ENCODE measurements around the gene LAGE3. TPM values are rescaled to one million over a fixed set of nuclear protein-coding genes. Genes with fewer than 3 reads are reported as not detected.

LAGE3 gene
- total RNA-seq, 2 donors from 2014 or later = 29.5 to 34.1 TPM

- no peaks in the 10 kb centered on the region for H3K27me3 ChIP-seq (ENCODE audit: control insufficient read depth, insufficient read depth, low read length, poor library complexity, severe bottlenecking)
- H3K9ac ChIP-seq (ENCODE audit: extremely low read depth, low read length, poor library complexity, severe bottlenecking) = peak overlapping the region; percentile 47
- Mint-ChIP-seq H3K9me3 (peaks cover 64% of the 10 kb centered on the region), H3K4me1 (no peaks in the 10 kb centered on the region), H3K27me3 (ENCODE audit: insufficient read depth) (peaks cover 3% of the 10 kb centered on the region), H3K27ac (no peak overlapping the region), H3K36me3 (ENCODE audit: low read depth) (peaks cover 12% of the 10 kb centered on the region), H3K4me3 (peak overlapping the region; percentile 70)
- H3K27ac ChIP-seq (ENCODE audit: low read depth, low read length) = peak overlapping the region; percentile 81
- H3K36me3 ChIP-seq (ENCODE audit: control insufficient read depth, insufficient read depth, low read length) = no peaks in the 10 kb centered on the region
- no peaks in the 10 kb centered on the region for H3K9me3 ChIP-seq (ENCODE audit: control insufficient read depth, low read length)
- WGBS, 2 experiments (ENCODE audit: insufficient coverage in 1 of 2, insufficient read length in 1 of 2) = 38 to 50% methylated on average over 4 to 12 of the region's 15 CpGs
- no peaks in the 10 kb centered on the region for H3K4me1 ChIP-seq (ENCODE audit: control insufficient read depth, insufficient read depth, low read length)
- no peak for TF ChIP-seq CTCF (conservative IDR thresholded peaks at IDR 0.05)
- H3K4me3 ChIP-seq (ENCODE audit: low read length) = peak overlapping the region; percentile 80
- DNase-seq = peak; percentile 58
Measured at GRCh38 chrX:154458954-154459778, 19.9 kb downstream of the LAGE3 start.

- Histone ChIP-seq H3K9ac (ENCODE audit: extremely low read depth, low read length, poor library complexity, severe bottlenecking) (peak within 1 kb of the TSS; percentile 47), H3K27ac (ENCODE audit: low read depth, low read length) (peak within 1 kb of the TSS; percentile 81), H3K4me3 (ENCODE audit: low read length) (peak within 1 kb of the TSS; percentile 80), H3K4me1 (ENCODE audit: control insufficient read depth, insufficient read depth, low read length) (no peaks in the 10 kb centered on the region), H3K27me3 (ENCODE audit: control insufficient read depth, insufficient read depth, low read length, poor library complexity, severe bottlenecking) (no peaks in the 10 kb centered on the region), H3K36me3 (ENCODE audit: control insufficient read depth, insufficient read depth, low read length) (no peaks in the 10 kb centered on the region), H3K9me3 (ENCODE audit: control insufficient read depth, low read length) (no peaks in the 10 kb centered on the region)
- 0% methylated on average over 2 to 76 of the region's 88 CpGs for WGBS, 2 experiments (ENCODE audit: insufficient coverage in 1 of 2, insufficient read length in 1 of 2)
- peaks cover 3% of the 10 kb centered on the region for H3K27me3 Mint-ChIP-seq (ENCODE audit: insufficient read depth)
- H3K36me3 Mint-ChIP-seq (ENCODE audit: low read depth) = peaks cover 14% of the 10 kb centered on the region
- H3K4me1 Mint-ChIP-seq = no peaks in the 10 kb centered on the region
- H3K9me3 Mint-ChIP-seq = peaks cover 67% of the 10 kb centered on the region
- DNase-seq = peak; percentile 68
- H3K27ac Mint-ChIP-seq = peak within 1 kb of the TSS; percentile 58
- no peak for TF ChIP-seq CTCF (conservative IDR thresholded peaks at IDR 0.05)
- peak within 1 kb of the TSS; percentile 70 for H3K4me3 Mint-ChIP-seq
Measured at GRCh38 chrX:154458116-154458953, 20.7 kb downstream of the LAGE3 start, which contains the start of gene PLXNA3. Gene PLXNA3, plus strand, starts transcription at chrX:154458281. Its CDS starts 1,903 bp downstream, at chrX:154460184.

DNA sequence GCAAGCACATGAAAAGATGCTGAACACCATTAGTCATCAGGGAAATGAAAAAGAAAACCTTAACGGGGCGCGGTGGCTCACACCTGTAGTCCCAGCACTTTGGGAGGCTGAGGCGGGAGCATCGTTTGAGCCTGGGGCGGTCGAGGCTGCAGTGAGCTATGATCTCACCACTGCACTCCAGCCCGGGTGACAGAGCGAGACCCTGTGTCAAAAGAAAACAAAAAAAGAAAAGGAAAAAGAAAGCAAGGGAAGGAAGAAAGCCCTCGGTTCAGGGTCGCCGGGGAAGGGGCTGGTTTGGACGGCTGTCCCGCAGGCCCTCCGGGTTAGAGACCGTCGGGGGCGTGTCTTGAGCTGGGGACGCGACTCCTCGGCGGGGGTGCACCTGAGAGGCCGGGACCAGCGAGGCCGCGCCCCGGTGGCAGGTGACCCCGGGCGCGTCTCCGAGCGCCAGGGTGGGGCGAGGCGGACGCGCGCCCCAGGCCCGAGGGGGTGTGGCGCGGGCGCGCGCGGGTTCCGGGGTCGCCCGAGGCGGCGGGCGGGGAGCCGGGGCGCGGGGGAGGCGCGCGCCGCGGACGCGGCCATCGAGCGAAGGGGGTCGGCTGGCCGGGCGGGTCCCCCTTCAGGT, 21.5 kb downstream of the LAGE3 start:
- H3K27me3 ChIP-seq (ENCODE audit: control insufficient read depth, insufficient read depth, low read length, poor library complexity, severe bottlenecking) = no peaks in the 10 kb centered on the region
- Mint-ChIP-seq H3K9me3 (peaks cover 68% of the 10 kb centered on the region), H3K27me3 (ENCODE audit: insufficient read depth) (peaks cover 3% of the 10 kb centered on the region)

More for the DNA sequence above, 21.5 kb downstream of the LAGE3 start:
- Histone ChIP-seq H3K9ac (ENCODE audit: extremely low read depth, low read length, poor library complexity, severe bottlenecking) (no peak overlapping the region), H3K9me3 (ENCODE audit: control insufficient read depth, low read length) (no peaks in the 10 kb centered on the region), H3K27ac (ENCODE audit: low read depth, low read length) (no peak overlapping the region), H3K4me3 (ENCODE audit: low read length) (peak overlapping the region; percentile 73), H3K4me1 (ENCODE audit: control insufficient read depth, insufficient read depth, low read length) (no peaks in the 10 kb centered on the region), H3K36me3 (ENCODE audit: control insufficient read depth, insufficient read depth, low read length) (no peaks in the 10 kb centered on the region)
- WGBS, 2 experiments (ENCODE audit: insufficient coverage in 1 of 2, insufficient read length in 1 of 2) = 7 to 17% methylated on average over 6 to 51 of the region's 65 CpGs
- Mint-ChIP-seq H3K4me3 (peak overlapping the region; percentile 69), H3K27ac (peak overlapping the region; percentile 58), H3K36me3 (ENCODE audit: low read depth) (peaks cover 16% of the 10 kb centered on the region), H3K4me1 (no peaks in the 10 kb centered on the region)
- peak; percentile 83 for DNase-seq
- TF ChIP-seq CTCF (conservative IDR thresholded peaks at IDR 0.05) = no peak
